ENCODE measurements around the gene KRTAP4-8.
"Not testable (repeated sequence)": the region's sequence is repeated elsewhere in the genome, so short reads cannot be mapped to it uniquely, and the experiment has no call there.

KRTAP4-8 gene

DNA sequence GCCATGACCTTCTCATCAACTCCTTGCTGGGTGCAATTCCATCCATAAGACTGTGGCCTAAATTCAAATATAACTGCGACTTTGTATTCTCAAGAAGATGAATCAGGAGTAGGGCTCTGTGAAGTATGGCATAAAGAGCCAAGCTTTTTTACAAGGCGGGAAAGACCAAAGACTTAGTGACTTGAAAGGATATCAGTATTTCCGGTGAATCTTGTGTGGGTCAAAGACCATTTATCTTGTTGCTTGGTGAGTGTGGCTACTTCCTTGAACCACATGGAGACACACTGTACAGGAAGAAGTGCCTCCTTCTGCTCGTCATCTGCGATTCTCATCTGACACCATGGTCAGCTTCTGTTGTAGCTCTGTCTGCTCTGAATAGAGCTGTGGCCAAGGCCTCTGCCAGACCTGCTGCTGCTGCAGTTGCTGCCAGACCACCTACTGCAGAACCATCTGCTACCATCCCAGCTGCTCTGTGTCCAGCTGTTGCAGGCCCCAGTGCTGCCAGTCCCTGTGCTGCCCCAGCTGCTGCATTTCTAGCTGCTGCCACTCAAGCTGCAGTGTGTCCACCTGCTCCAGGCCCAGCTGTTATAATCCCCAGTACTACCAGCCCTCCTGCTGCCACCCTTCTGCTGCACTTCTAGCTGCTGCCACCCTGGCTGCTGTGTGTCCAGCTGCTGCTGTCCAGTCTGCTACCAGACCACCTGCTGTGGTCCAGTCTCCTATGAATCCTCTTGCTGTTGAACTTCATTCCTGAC is 26.2 kb downstream of the KRTAP4-8 start:
- no peak overlapping the region for H3K4me3 ChIP-seq (ENCODE audit: low read length)
- peaks cover 8% of the 10 kb centered on the region for H3K27me3 ChIP-seq (ENCODE audit: control insufficient read depth, insufficient read depth, low read length)
- no peaks in the 10 kb centered on the region for H3K4me1 ChIP-seq (ENCODE audit: control insufficient read depth, insufficient read depth, low read length)
- H3K9me3 ChIP-seq (ENCODE audit: control insufficient read depth, low read length) = no peaks in the 10 kb centered on the region
- H3K36me3 ChIP-seq (ENCODE audit: control insufficient read depth, insufficient read depth, low read length) = no peaks in the 10 kb centered on the region
- H3K9ac ChIP-seq (ENCODE audit: low read length) = no peak overlapping the region

DNA sequence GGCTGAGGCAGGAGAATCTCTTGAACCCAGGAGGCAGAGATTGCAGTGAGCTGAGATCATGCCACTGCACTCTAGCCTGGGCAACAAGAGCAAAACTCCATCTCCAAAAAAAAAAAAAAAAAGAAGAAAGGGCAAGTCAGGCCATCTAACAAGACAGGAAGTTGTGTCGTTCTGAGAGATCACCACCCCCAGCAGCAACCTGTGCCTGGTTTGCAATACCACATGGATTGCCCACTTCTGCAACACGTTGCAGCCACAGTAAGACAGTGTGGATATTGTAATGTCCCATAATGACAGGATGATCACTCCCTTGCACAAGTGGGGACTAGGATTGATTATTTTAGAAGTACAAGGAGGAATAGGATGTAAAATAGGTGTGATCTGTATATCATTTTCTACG is 28.9 kb downstream of the KRTAP4-8 start:
- Histone ChIP-seq H3K9me3 (ENCODE audit: control insufficient read depth, low read length) (no peaks in the 10 kb centered on the region), H3K9ac (ENCODE audit: low read length) (no peak overlapping the region), H3K36me3 (ENCODE audit: control insufficient read depth, insufficient read depth, low read length) (no peaks in the 10 kb centered on the region), H3K4me3 (ENCODE audit: low read length) (no peak overlapping the region), H3K27me3 (ENCODE audit: control insufficient read depth, insufficient read depth, low read length) (no peaks in the 10 kb centered on the region), H3K4me1 (ENCODE audit: control insufficient read depth, insufficient read depth, low read length) (no peaks in the 10 kb centered on the region)

DNA sequence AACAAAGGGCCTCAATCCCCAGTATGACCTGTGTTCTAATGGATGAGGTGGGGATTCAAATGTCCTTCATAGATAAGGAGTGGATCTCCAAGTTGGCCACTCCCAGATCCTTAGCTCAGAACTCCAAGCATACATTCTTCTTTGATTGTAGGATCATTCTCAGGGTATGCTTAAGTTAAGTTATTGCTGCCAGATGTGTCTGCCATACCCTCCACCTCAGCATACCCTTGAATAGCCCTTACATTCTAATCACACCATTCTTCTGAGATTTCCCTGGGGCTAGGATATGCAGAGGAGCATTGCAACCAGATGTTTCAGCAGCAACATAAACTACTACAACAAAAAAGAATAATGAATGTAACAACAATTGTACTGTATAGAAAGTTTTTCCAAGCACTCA is 30.7 kb downstream of the KRTAP4-8 start:
- no peaks in the 10 kb centered on the region for H3K9me3 ChIP-seq (ENCODE audit: control insufficient read depth, low read length)
- no peaks in the 10 kb centered on the region for H3K36me3 ChIP-seq (ENCODE audit: control insufficient read depth, insufficient read depth, low read length)
- H3K9ac ChIP-seq (ENCODE audit: low read length) = no peak overlapping the region
- H3K27me3 ChIP-seq (ENCODE audit: control insufficient read depth, insufficient read depth, low read length) = no peaks in the 10 kb centered on the region
- no peak overlapping the region for H3K4me3 ChIP-seq (ENCODE audit: low read length)
- no peaks in the 10 kb centered on the region for H3K4me1 ChIP-seq (ENCODE audit: control insufficient read depth, insufficient read depth, low read length)

DNA sequence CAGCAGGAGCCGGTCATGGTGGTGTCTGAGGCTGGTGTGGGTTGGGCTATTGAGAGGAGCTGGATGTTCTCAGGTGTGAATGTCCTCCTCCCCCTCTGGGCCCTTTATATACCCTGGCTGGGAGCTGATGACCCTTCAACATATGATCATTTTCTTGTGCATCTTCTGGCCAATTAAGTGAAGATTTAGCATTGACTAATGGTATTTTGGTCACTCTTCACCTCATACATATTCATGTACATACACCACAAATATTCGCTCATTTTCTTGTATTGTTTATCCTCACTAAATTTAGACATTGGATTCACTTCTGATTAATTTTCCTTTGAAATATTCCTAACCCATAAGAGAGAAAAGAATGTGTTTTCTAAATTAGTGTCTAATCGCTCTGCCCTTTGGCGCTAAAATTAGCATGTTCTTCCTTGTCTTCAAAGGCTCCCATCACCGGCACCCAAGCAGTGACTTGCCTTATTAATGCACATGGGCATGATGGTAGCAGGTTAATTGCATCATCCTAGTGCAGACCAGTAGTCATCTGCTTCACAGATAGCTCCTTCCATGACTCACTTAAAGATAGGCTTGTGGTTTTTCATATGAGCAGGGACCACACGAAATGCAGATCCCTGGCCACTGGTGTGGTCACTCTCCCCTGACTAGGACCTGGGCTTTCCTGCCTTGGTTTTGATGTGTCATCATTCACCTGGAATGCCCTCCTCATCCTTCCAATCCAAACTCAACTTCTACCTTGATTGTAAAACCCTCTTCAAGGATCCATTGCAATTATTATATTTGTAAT is 31.9 kb downstream of the KRTAP4-8 start, which contains the start of gene KRTAP2-4:
Gene KRTAP2-4, minus strand, starts transcription at position 51 of the 796 bp plus-strand sequence. Its CDS starts 34 bp downstream, at position 17.
- Histone ChIP-seq H3K9me3 (ENCODE audit: control insufficient read depth, low read length) (no peaks in the 10 kb centered on the region), H3K9ac (ENCODE audit: low read length) (no peak within 1 kb of the TSS), H3K4me1 (ENCODE audit: control insufficient read depth, insufficient read depth, low read length) (no peaks in the 10 kb centered on the region), H3K4me3 (ENCODE audit: low read length) (no peak within 1 kb of the TSS), H3K36me3 (ENCODE audit: control insufficient read depth, insufficient read depth, low read length) (no peaks in the 10 kb centered on the region), H3K27me3 (ENCODE audit: control insufficient read depth, insufficient read depth, low read length) (no peaks in the 10 kb centered on the region)

DNA sequence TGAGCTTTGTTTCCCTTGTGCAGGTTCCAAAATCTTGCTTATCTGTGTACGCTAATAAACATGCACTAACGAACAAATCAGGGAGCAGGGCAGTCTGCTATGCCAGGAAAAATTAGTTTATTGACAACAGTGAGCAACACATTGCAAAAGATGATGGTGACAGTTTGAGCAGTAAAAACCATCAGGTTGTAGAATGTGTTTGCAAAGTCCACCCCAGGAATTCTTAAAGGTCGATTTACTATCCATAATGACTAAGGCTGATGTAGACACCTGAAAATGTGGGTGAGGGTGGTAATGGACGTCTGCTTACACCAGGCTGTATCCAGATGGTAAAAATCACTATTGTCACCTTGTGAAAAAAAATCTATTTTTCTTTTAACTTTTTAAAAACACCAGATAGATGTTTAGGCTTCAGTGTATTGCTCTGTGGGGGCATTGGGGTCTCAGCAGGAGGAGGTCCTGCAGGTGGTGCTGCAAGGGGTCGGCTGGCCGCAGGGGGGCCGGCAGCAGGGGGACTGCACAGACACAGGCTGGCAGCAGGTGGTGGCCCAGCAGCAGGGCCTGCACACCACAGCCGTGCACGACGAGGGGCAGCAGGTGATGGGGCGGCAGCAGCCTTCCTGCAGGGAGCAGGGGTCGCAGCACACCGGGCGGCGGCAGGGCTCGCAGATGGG is 32.8 kb downstream of the KRTAP4-8 start:
- H3K4me1 ChIP-seq (ENCODE audit: control insufficient read depth, insufficient read depth, low read length); H3K9ac ChIP-seq (ENCODE audit: low read length); H3K36me3 ChIP-seq (ENCODE audit: control insufficient read depth, insufficient read depth, low read length); H3K4me3 ChIP-seq (ENCODE audit: low read length); H3K27me3 ChIP-seq (ENCODE audit: control insufficient read depth, insufficient read depth, low read length); H3K9me3 ChIP-seq (ENCODE audit: control insufficient read depth, low read length): not testable (repeated sequence)

- H3K9me3 ChIP-seq (ENCODE audit: control insufficient read depth, low read length) = no peaks in the 10 kb centered on the region
- H3K27me3 ChIP-seq (ENCODE audit: control insufficient read depth, insufficient read depth, low read length) = peaks cover 4% of the 10 kb centered on the region
- no peak overlapping the region for H3K4me3 ChIP-seq (ENCODE audit: low read length)
- H3K9ac ChIP-seq (ENCODE audit: low read length) = no peak overlapping the region
- H3K36me3 ChIP-seq (ENCODE audit: control insufficient read depth, insufficient read depth, low read length) = no peaks in the 10 kb centered on the region
- no peaks in the 10 kb centered on the region for H3K4me1 ChIP-seq (ENCODE audit: control insufficient read depth, insufficient read depth, low read length)
These were observed 33.6 kb downstream of the KRTAP4-8 start for GRCh38 chr17:41064301-41064700.

DNA sequence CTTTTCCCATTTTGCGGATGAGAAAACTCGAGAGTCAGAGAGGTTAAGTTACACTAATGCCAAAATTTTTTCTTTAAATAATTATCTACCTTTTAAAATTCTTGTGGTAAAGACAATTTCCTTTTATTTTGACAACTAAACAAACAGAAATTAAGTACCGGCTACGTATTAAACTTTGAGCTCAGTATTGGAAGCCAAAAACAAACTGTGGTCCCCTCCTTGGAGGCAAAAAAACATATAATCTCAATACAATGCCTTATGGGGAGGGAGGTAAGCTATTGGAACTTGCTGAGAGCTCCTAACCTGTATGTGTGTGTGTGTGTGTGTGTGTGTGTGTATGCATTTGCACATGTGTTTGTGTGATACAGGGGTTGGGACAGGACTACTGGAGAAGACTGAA is 34.5 kb downstream of the KRTAP4-8 start:
- Histone ChIP-seq H3K9ac (ENCODE audit: low read length) (no peak overlapping the region), H3K27me3 (ENCODE audit: control insufficient read depth, insufficient read depth, low read length) (peaks cover 4% of the 10 kb centered on the region), H3K36me3 (ENCODE audit: control insufficient read depth, insufficient read depth, low read length) (no peaks in the 10 kb centered on the region), H3K4me1 (ENCODE audit: control insufficient read depth, insufficient read depth, low read length) (no peaks in the 10 kb centered on the region), H3K4me3 (ENCODE audit: low read length) (no peak overlapping the region), H3K9me3 (ENCODE audit: control insufficient read depth, low read length) (no peaks in the 10 kb centered on the region)

DNA sequence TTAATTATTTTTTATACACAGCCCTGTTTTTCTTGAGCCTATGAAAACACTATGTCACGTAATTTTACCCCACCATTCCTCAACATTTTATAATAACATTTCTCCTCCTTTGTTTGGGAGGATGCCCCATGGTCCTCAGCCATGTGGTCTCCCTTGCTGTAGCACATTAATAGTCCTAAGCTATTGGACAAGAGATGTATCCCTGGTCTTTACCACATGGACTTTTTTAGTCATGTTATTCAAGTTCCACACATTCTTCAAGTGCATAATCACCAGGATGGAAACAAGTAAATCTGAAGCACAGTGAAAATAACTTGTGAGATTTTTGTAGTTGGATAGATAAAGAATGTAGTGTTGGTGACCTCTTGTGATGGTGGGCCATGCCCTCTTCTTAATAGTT is 36.0 kb downstream of the KRTAP4-8 start:
- H3K36me3 ChIP-seq (ENCODE audit: control insufficient read depth, insufficient read depth, low read length) = no peaks in the 10 kb centered on the region
- peaks cover 4% of the 10 kb centered on the region for H3K27me3 ChIP-seq (ENCODE audit: control insufficient read depth, insufficient read depth, low read length)
- no peak overlapping the region for H3K4me3 ChIP-seq (ENCODE audit: low read length)
- no peak overlapping the region for H3K9ac ChIP-seq (ENCODE audit: low read length)
- H3K4me1 ChIP-seq (ENCODE audit: control insufficient read depth, insufficient read depth, low read length) = no peaks in the 10 kb centered on the region
- no peaks in the 10 kb centered on the region for H3K9me3 ChIP-seq (ENCODE audit: control insufficient read depth, low read length)

- Histone ChIP-seq H3K9me3 (ENCODE audit: control insufficient read depth, low read length) (no peaks in the 10 kb centered on the region), H3K36me3 (ENCODE audit: control insufficient read depth, insufficient read depth, low read length) (no peaks in the 10 kb centered on the region), H3K27me3 (ENCODE audit: control insufficient read depth, insufficient read depth, low read length) (peaks cover 4% of the 10 kb centered on the region), H3K9ac (ENCODE audit: low read length) (no peak within 1 kb of the TSS), H3K4me3 (ENCODE audit: low read length) (no peak within 1 kb of the TSS), H3K4me1 (ENCODE audit: control insufficient read depth, insufficient read depth, low read length) (no peaks in the 10 kb centered on the region)
These were observed 37.8 kb downstream of the KRTAP4-8 start, which contains the start of gene KRTAP2-3 for GRCh38 chr17:41060052-41060604. Gene KRTAP2-3, minus strand, starts transcription at chr17:41060114. Its CDS starts 64 bp downstream, at chr17:41060050.

GRCh38 chr17:41059276-41060051 is 38.5 kb downstream of the KRTAP4-8 start:
- H3K9me3 ChIP-seq (ENCODE audit: control insufficient read depth, low read length); H3K4me3 ChIP-seq (ENCODE audit: low read length); H3K4me1 ChIP-seq (ENCODE audit: control insufficient read depth, insufficient read depth, low read length); H3K9ac ChIP-seq (ENCODE audit: low read length); H3K27me3 ChIP-seq (ENCODE audit: control insufficient read depth, insufficient read depth, low read length); H3K36me3 ChIP-seq (ENCODE audit: control insufficient read depth, insufficient read depth, low read length): not testable (repeated sequence)

GRCh38 chr17:41058741-41059140 is 39.2 kb downstream of the KRTAP4-8 start:
- no peaks in the 10 kb centered on the region for H3K36me3 ChIP-seq (ENCODE audit: control insufficient read depth, insufficient read depth, low read length)
- H3K27me3 ChIP-seq (ENCODE audit: control insufficient read depth, insufficient read depth, low read length) = peaks cover 4% of the 10 kb centered on the region
- no peaks in the 10 kb centered on the region for H3K9me3 ChIP-seq (ENCODE audit: control insufficient read depth, low read length)

More at GRCh38 chr17:41058741-41059140, 39.2 kb downstream of the KRTAP4-8 start:
- Histone ChIP-seq H3K9ac (ENCODE audit: low read length) (no peak overlapping the region), H3K4me3 (ENCODE audit: low read length) (no peak overlapping the region), H3K4me1 (ENCODE audit: control insufficient read depth, insufficient read depth, low read length) (no peaks in the 10 kb centered on the region)
